GM12892 (cell line): ENCODE measurements around the gene FTH1. TPM values are rescaled to one million over a fixed set of nuclear protein-coding genes. Genes with fewer than 3 reads are reported as not detected.
"Not testable (repeated sequence)": the region's sequence is repeated elsewhere in the genome, so short reads cannot be mapped to it uniquely, and the experiment has no call there.

Experiments used
- DNase-seq: peaks from one replicate; pipeline ENCODE4 v3.0.0; 2011; ENCODE audit not compliant: insufficient read length
- FAIRE-seq: peaks from 2 replicates; lab custom pipeline; 2011; peaks lifted over from hg19 to GRCh38; lab: Jason Lieb, UNC
- POLR2A ChIP-seq: IDR thresholded peaks from 2 replicates; pipeline ENCODE4 v1.6.1; 2011; ENCODE audit warnings: low read depth, low read length, control low read depth
- POLR2AphosphoS5 ChIP-seq: IDR thresholded peaks from 2 replicates; pipeline ENCODE4 v1.6.1; 2011; ENCODE audit warnings: low read depth, low read length, control low read depth
- TAF1 ChIP-seq: IDR thresholded peaks from 2 replicates; pipeline ENCODE4 v1.6.1; 2011; ENCODE audit warnings: low read depth, mild to moderate bottlenecking, control low read depth, low read length, borderline replicate concordance
- polyA plus RNA-seq: library from polyadenylated mRNA; unstranded; fragments of >200 nt; gene quantifications from one replicate; pipeline ENCODE4 v1.2.1, GENCODE V29; 2012; ENCODE audit warnings: missing spikeins, inconsistent platforms; ENCODE audit not compliant: missing spikeins

The FTH1 gene
- polyA plus RNA-seq: 1,700 TPM

DNA sequence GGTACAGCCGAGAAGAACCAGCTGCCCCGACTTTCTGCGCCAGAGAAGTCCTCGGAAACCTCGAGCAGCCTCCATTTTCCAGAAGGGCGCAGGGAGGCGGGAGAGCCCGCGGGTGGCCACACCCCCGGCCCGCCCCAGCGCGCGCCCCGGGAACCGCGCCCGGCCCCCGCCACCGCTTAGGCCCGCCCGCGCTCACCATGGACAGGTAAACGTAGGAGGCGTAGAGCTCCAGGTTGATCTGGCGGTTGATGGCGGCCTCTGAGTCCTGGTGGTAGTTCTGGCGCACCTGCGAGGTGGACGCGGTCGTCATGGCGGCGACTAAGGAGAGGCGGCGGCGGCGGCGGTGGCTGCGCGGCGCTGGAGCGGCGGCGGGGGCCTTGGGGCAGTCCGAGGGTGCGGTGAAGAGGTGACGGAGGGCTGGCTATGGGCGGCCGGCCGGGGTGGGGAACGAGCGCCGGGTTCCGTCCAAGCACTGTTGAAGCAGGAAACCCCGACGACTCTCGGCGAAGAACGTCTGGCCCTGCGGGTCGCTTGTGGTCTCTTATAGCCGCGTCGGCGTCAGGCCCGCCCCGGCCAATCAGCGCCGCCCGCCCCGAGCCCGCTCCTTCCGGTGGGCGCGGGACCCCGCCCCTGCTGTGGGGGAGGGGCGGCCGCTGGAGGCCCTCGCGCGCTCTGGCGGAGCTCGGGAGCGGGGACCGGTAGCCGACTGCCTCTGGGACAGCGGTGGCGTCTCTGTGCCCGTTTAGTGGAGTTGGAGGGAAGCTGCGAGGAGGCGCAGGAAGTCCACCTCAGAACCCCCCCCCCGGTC, at the start of gene FTH1:
FTH1 (minus strand) TSS at position 519 of the 808 bp plus-strand sequence; CDS start at position 310, 209 bp downstream.
- peak; percentile 38 for FAIRE-seq
- DNase-seq: peak; percentile 79
- TF ChIP-seq POLR2AphosphoS5: peak; percentile 88
- TF ChIP-seq POLR2A: peak; percentile 86
- TF ChIP-seq TAF1: peak; percentile 55; the same call in 1 of the 2 replicates

DNA sequence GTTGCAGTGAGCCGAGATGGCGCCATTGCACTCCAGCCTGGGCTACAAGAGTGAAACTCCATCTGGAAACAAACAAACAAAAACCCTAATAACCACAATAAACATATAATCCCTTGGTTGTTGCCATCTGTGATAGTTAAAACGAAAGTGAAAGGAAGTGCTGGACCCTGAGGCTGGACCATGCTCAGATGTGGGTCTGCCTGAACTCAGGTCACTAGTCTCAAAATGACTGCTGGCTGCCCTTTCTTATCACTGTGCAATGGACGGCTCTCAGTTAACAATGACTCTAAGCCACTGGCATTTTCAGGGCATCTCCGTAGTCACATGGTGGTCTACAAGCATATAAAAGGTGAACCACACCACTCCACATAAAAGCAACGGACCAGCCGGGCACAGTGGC, 48.2 kb upstream of the FTH1 start:
- FAIRE-seq (no peak), DNase-seq (no peak)
- TF ChIP-seq TAF1: no peak
- no peak for TF ChIP-seq POLR2AphosphoS5
- TF ChIP-seq POLR2A: no peak

DNA sequence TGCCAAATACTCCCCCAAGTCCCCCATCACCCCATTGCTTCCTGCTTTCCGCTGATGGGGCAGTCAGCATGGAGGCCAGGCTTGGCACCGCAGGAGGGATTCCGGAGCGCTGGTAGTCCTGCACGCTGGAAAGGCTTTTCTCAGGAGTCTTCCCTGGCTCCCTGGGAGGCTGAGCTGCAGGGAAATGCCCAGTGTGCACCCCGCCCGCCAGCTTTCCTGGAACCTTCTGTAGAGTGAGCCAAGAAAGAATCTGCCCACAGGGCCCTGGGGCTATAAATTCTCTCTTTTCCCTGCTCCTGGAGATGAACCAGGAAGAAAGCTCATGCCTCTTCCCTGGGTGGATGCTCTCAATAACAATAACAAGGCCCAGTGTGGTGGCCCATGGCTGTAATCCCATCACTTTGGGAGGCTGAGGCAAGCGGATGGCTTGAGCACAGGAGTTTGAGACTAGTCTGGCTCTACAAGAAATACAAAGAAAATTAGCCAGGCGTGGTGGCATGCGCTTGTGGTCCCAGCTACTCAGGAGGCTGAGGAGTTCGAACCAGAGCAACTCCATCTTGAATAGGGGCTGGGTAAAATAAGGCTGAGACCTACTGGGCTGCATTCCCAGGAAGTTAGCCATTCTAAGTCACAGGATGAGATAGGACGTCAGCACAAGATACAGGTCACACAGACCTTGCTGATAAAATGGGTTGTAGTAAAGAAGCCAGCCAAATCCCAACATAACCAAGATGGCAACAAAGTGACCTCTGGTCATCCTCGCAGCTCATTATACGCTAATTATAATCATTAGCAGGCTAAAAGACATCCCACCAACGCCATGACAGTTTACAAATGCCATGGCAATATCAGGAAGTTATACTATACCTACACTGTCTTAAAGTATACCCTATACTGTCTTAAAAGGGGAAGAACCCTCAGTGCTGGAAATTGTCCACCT, 46.4 kb upstream of the FTH1 start:
- FAIRE-seq (no peak), DNase-seq (no peak)
- TF ChIP-seq POLR2AphosphoS5: no peak

DNA sequence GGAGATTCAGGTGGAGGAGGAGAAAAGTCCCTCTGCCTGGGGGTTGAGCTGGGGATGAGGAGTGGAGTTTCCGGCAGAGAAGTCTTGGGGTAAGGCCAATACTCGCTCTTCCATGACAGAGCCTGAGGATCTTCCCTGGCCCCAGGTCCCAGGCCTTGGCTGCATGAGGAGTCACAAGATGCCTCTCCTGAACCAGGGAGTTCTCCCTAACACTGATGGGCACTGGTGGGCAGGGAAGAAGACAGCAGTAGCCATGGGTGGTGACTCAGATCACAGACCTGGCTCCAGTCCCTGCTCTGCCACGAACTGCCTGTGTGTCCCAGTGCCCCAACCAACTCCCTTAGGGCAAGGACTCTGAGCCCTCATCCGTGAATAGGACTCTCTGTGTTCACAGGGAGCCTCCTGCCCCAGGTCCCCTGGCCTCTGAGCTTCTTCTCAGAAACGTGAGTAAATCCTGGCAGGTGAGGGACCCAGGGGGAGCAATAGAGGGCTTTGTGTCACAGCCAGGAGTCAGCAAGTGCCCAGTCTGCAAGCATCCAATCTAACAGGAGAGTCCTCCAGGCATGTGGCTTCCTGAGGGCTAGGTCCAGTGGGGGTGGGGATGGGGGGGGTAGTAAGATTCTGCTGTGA, 45.5 kb upstream of the FTH1 start:
- DNase-seq (no peak), FAIRE-seq (no peak)
- no peak for TF ChIP-seq POLR2AphosphoS5
- TF ChIP-seq TAF1: no peak
- no peak for TF ChIP-seq POLR2A

DNA sequence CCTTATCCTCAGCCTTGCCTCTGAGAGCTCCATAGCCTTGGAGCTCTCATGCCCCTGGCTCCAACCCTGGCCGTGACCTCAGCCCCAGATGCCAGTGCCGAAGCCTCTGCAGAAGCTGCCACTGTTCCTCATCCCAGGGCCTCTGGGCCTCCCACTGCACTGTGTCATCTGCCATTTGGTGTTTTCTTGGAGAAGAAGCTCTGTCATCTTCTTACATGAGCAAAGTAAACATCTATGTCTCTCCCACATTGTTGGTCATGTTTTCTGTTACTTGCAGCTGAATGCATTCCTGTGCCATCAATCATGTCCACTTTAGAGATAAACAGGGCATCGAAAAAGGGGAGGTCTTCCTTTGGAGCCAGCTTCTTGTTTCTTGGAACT, 45.0 kb upstream of the FTH1 start:
- TF ChIP-seq POLR2AphosphoS5 (no peak), POLR2A (no peak), TAF1 (no peak)
- FAIRE-seq (no peak), DNase-seq (no peak)

DNA sequence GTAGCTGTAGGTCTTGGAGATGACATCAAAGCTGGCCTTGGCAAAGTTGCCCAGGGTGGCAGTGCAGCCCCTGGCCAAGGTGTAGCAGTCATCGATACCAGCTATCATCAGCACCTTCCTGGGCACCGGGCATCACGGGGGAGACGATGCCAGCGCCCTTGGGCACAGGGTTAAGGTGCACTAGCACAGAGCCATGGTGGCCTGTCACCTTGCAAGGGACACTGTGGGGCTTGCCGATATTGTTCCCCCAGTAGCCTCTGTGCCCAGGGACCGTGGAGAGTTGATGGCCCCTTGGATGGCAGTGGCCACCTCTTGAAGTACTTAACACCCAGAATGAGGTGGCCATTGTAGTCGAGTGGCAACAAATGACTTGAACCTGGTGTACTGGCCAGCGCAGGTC, 44.4 kb upstream of the FTH1 start:
- no peak for FAIRE-seq
- TF ChIP-seq POLR2AphosphoS5 (no peak), POLR2A (no peak), TAF1 (no peak)
- DNase-seq: no peak

DNA sequence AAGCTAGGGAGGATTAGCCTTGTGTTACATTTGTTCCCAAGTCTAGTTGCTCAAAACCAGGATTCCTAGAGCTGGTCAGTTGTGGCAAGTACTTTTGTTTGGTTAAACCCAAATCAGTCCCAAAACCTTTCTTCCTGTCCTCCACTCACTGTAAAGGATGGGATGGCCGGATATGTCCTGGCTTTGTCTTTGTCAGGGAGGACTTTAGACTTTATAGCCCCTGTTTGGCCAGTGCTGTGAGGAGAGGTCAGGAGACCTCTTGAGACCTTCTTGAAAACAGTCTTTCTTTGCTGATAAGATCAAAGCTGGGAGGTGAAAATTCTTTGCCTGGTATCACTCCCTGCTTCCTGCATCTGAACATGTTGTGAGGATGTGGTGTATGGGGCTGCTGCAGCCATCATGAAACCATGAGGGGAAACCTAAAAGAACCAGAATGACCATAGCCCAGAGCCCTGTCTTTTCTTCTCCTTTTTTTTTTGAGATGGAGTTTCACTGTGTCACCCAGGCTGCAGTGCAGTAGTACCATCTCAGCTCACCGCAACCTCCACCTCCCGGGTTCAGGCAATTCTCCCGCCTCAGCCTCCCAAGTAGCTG, 43.6 kb upstream of the FTH1 start:
- TF ChIP-seq TAF1 (no peak), POLR2AphosphoS5 (no peak)
- FAIRE-seq: no peak
- DNase-seq: no peak

DNA sequence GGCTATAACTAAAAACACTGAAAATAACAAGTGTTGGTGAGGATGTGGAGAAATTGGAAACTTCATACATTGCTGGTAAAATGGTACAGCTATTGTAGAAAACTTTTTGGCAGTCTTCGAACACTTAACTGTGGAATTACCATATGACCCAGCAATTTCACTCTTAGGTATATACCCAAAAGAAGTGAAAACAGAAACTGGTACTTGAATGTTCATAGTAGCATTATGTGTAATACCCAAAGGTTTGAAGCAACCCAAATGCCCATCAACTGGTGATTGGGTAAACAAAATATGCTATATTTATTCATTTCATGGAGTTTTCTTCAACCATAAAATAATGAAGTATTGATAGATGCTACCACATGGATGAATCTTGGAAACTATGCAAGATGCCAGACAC, 40.8 kb upstream of the FTH1 start:
- DNase-seq: no peak
- TF ChIP-seq POLR2AphosphoS5 (no peak), POLR2A (no peak), TAF1 (no peak)
- FAIRE-seq: no peak

DNA sequence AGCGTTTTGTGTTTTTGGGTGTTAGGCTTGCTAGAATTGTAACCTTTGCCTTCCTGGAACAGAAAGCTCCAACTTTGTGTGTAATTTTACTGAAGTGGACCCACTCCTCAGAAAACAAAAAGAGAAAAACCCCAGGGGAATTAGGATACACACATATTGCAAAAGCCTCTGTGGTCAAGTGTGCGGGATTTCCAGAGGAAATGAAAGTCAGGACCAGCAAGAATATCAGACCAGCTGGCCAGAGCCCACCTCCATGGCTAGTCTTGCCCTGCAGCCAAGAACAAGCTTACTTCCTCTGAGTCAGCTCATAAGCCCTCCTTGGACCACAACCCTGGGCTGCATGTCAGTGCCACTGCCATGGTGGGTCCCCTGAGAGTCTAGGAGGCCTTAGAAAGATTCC, 37.0 kb upstream of the FTH1 start:
- DNase-seq: peak; percentile 57
- TF ChIP-seq TAF1 (no peak), POLR2AphosphoS5 (no peak), POLR2A (no peak)
- FAIRE-seq: no peak

DNA sequence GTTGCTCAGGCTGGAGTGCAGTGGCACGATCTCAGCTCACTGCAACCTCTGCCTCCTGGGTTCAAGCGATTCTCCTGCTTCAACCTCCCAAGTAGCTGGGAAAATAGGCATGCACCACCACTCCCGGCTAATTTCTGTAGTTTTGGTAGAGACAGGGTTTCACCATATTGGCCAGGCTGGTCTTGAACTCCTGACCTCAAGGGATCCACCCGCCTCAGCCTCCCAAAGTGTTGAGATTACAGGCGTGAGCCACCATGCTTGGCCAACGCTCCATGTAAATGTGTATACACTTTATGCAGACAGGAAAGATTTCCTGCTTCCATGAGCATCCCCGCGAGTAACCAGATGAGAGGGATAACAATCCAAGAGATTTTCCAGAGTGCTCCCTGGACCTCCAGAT, 34.8 kb upstream of the FTH1 start:
- not testable (repeated sequence) for DNase-seq, FAIRE-seq
